Fibroblast of lung (primary cell): ENCODE data around the gene GPR22. TPM values are rescaled to one million over a fixed set of nuclear protein-coding genes. Genes with fewer than 3 reads are reported as not detected.

Experiments
- DNase-seq, 2 donors: peaks; one replicate each; pipeline versions ENCODE4 v3.0.0 to v3.0.0-alpha.2; 2010; ENCODE audit warnings: low read depth in 2 of 2
- H2AFZ ChIP-seq: 2 replicates; pipeline ENCODE4 v1.5.1; 2012; ENCODE audit warnings: low read length, control low read depth, inconsistent platforms
- H3K27ac ChIP-seq: 2 replicates; pipeline ENCODE4 v1.5.1; 2011; ENCODE audit warnings: low read length, control low read depth; ENCODE audit not compliant: insufficient read depth
- H3K27me3 ChIP-seq: 2 replicates; pipeline ENCODE4 v1.5.1; 2011; ENCODE audit warnings: mild to moderate bottlenecking, low read length; ENCODE audit not compliant: control insufficient read depth, insufficient read depth
- H3K36me3 ChIP-seq: 2 replicates; pipeline ENCODE4 v1.5.1; 2011; ENCODE audit warnings: low read length; ENCODE audit not compliant: control insufficient read depth, insufficient read depth
- H3K4me1 ChIP-seq: 2 replicates; pipeline ENCODE4 v1.5.1; 2011; ENCODE audit warnings: low read length; ENCODE audit not compliant: control insufficient read depth, insufficient read depth; ENCODE audit errors: extremely low read depth
- H3K4me2 ChIP-seq: 2 replicates; pipeline ENCODE4 v1.5.1; 2011; ENCODE audit warnings: low read length, control low read depth; ENCODE audit not compliant: insufficient read depth; ENCODE audit errors: extremely low read depth
- H3K4me3 ChIP-seq, 4 experiments: fragments of 200-600 bp in 1 of 4; sonication (generic) in 1 of 4; replicated peaks in 1 of 4; 2 replicates each; pipeline ENCODE4 v1.5.1; 2011 to 2016; ENCODE audit warnings: low read length in 4 of 4, low read depth in 3 of 4, mild to moderate bottlenecking in 3 of 4, control low read depth in 2 of 4, inconsistent platforms in 1 of 4, mixed read lengths in 1 of 4; ENCODE audit not compliant: insufficient read depth in 1 of 4; ENCODE audit errors: control extremely low read depth in 1 of 4
- H3K79me2 ChIP-seq: 2 replicates; pipeline ENCODE4 v1.5.1; 2012; ENCODE audit warnings: mild to moderate bottlenecking, low read length, inconsistent platforms; ENCODE audit not compliant: control insufficient read depth, insufficient read depth
- H3K9ac ChIP-seq: 2 replicates; pipeline ENCODE4 v1.5.1; 2011; ENCODE audit warnings: mild to moderate bottlenecking, low read length, control low read depth; ENCODE audit not compliant: insufficient read depth
- H3K9me3 ChIP-seq: 2 replicates; pipeline ENCODE4 v1.5.1; 2012; ENCODE audit warnings: low read depth, low read length; ENCODE audit not compliant: control insufficient read depth, insufficient read depth
- H4K20me1 ChIP-seq: 2 replicates; pipeline ENCODE4 v1.5.1; 2011; ENCODE audit warnings: low read length; ENCODE audit not compliant: control insufficient read depth, insufficient read depth; ENCODE audit errors: extremely low read depth
- CTCF ChIP-seq, 2 donors: IDR thresholded peaks in 1 of 2; conservative IDR thresholded peaks in 1 of 2; 1 replicate in 1 of 2; 2 replicates in 1 of 2; pipeline ENCODE4 v1.5.1; 2011 to 2012; ENCODE audit warnings: low read length in 2 of 2, control low read depth in 1 of 2, inconsistent platforms in 1 of 2, low read depth in 1 of 2, mild to moderate bottlenecking in 1 of 2
- EZH2 ChIP-seq: IDR thresholded peaks from 2 replicates; pipeline ENCODE4 v1.5.1; 2012; ENCODE audit warnings: low read length, control low read depth, mild to moderate bottlenecking; ENCODE audit errors: missing control alignments
- polyA plus RNA-seq, 2 donors: library from polyadenylated mRNA; depleted of rRNA in 1 of 2; stranded (reverse) in 1 of 2; unstranded in 1 of 2; fragments of >200 nt; gene quantifications; 2 replicates each; pipeline ENCODE4 v1.2.1, GENCODE V29; 2011 to 2012; ENCODE audit warnings: missing spikeins in 1 of 2
- total RNA-seq: library from RNA; depleted of rRNA; stranded (reverse); fragments of >200 nt; gene quantifications from 2 replicates; pipeline ENCODE4 v1.2.1, GENCODE V29; 2014

The GPR22 gene
- total and polyA plus RNA-seq, 2 donors (not counting 1 experiment from before 2014, with no cell fraction given) = not detected

- H2AFZ ChIP-seq = no peak overlapping the region
- H3K9me3 ChIP-seq = no peaks in the 10 kb centered on the region
- H3K27me3 ChIP-seq = no peaks in the 10 kb centered on the region
- no peaks in the 10 kb centered on the region for H3K79me2 ChIP-seq
- H3K4me3 ChIP-seq = no peak overlapping the region
- no peaks in the 10 kb centered on the region for H3K4me1 ChIP-seq
- H3K9ac ChIP-seq = no peak overlapping the region
- peak in 1 of 2 donors; percentile 30 for DNase-seq
- H3K27ac ChIP-seq = no peak overlapping the region
- no peaks in the 10 kb centered on the region for H4K20me1 ChIP-seq
- TF ChIP-seq CTCF (conservative IDR thresholded peaks at IDR 0.05 in 1 of 2, IDR thresholded peaks at IDR 0.05 in 1 of 2; ENCODE audit: low read depth in 1 of 2, low read length in 2 of 2) (no peak), EZH2 (no peak)
- no peak overlapping the region for H3K4me2 ChIP-seq
- no peaks in the 10 kb centered on the region for H3K36me3 ChIP-seq
Observed at GRCh38 chr7:107503687-107504086, 33.8 kb downstream of the GPR22 start.

- Histone ChIP-seq H3K79me2 (no peaks in the 10 kb centered on the region), H2AFZ (no peak overlapping the region), H3K4me3 (no peak overlapping the region), H3K4me1 (no peaks in the 10 kb centered on the region), H4K20me1 (no peaks in the 10 kb centered on the region), H3K27ac (no peak overlapping the region), H3K9ac (no peak overlapping the region), H3K9me3 (no peaks in the 10 kb centered on the region), H3K36me3 (no peaks in the 10 kb centered on the region), H3K4me2 (no peak overlapping the region), H3K27me3 (no peaks in the 10 kb centered on the region)
- no peak for DNase-seq
- TF ChIP-seq CTCF (conservative IDR thresholded peaks at IDR 0.05 in 1 of 2, IDR thresholded peaks at IDR 0.05 in 1 of 2; ENCODE audit: low read depth in 1 of 2, low read length in 2 of 2) = no peak
- TF ChIP-seq EZH2 = no peak
Observed at GRCh38 chr7:107505362-107505761, 35.5 kb downstream of the GPR22 start.

GRCh38 chr7:107505997-107506673, 36.3 kb downstream of the GPR22 start:
- Histone ChIP-seq H3K4me1 (no peaks in the 10 kb centered on the region), H3K4me3 (no peak overlapping the region), H3K36me3 (no peaks in the 10 kb centered on the region), H3K27ac (no peak overlapping the region), H2AFZ (no peak overlapping the region), H3K27me3 (no peaks in the 10 kb centered on the region), H3K79me2 (no peaks in the 10 kb centered on the region), H3K9ac (no peak overlapping the region), H4K20me1 (no peaks in the 10 kb centered on the region), H3K9me3 (no peaks in the 10 kb centered on the region), H3K4me2 (no peak overlapping the region)
- TF ChIP-seq EZH2 = no peak
- no peak for TF ChIP-seq CTCF (conservative IDR thresholded peaks at IDR 0.05 in 1 of 2, IDR thresholded peaks at IDR 0.05 in 1 of 2; ENCODE audit: low read depth in 1 of 2, low read length in 2 of 2)
- DNase-seq = peak in 1 of 2 donors; percentile 16
